Hepatocyte (in vitro differentiated cells): ENCODE data around the gene UXS1. TPM values are rescaled to one million over a fixed set of nuclear protein-coding genes. Genes with fewer than 3 reads are reported as not detected.
A peak's percentile ranks its signal among the peaks of the same experiment; 100 is the strongest.

Source experiments
- DNase-seq: peaks from one replicate; pipeline ENCODE4 v3.0.0-alpha.2; 2016; ENCODE audit warnings: low spot score
- H2AFZ ChIP-seq: fragments of 200-600 bp; sonication (generic); 2 replicates; pipeline ENCODE4 v1.6.0; 2016; ENCODE audit warnings: antibody characterized with exemption, mild to moderate bottlenecking
- H3K27ac ChIP-seq: fragments of 200-600 bp; sonication (generic); 2 replicates; pipeline ENCODE4 v1.5.1; 2016; ENCODE audit warnings: mild to moderate bottlenecking
- H3K27me3 ChIP-seq: fragments of 200-600 bp; sonication (generic); 2 replicates; pipeline ENCODE4 v1.6.1; 2016
- H3K36me3 ChIP-seq: fragments of 200-600 bp; sonication (generic); replicated peaks from 2 replicates; pipeline ENCODE4 v1.5.1; 2016; ENCODE audit warnings: low read depth; ENCODE audit not compliant: insufficient read depth
- H3K4me1 ChIP-seq: fragments of 200-600 bp; sonication (generic); 2 replicates; pipeline ENCODE4 v1.5.1; 2016; ENCODE audit warnings: mild to moderate bottlenecking, moderate library complexity; ENCODE audit not compliant: insufficient read depth
- H3K4me2 ChIP-seq: fragments of 200-600 bp; sonication (generic); 2 replicates; pipeline ENCODE4 v1.6.0; 2016
- H3K4me3 ChIP-seq: fragments of 200-600 bp; sonication (generic); 2 replicates; pipeline ENCODE4 v1.5.1; 2016; ENCODE audit warnings: mild to moderate bottlenecking
- H3K79me2 ChIP-seq: fragments of 200-600 bp; sonication (generic); 2 replicates; pipeline ENCODE4 v1.6.0; 2017; ENCODE audit warnings: mild to moderate bottlenecking
- H3K9me2 ChIP-seq: fragments of 200-600 bp; sonication (generic); replicated peaks from 2 replicates; pipeline ENCODE4 v1.6.0; 2017; ENCODE audit warnings: mild to moderate bottlenecking; ENCODE audit not compliant: insufficient read depth
- H3K9me3 ChIP-seq: fragments of 200-600 bp; sonication (generic); 2 replicates; pipeline ENCODE4 v1.5.1; 2016; ENCODE audit warnings: low read depth, mild to moderate bottlenecking
- H4K20me1 ChIP-seq: fragments of 200-600 bp; sonication (generic); 2 replicates; pipeline ENCODE4 v1.6.0; 2016; ENCODE audit warnings: mild to moderate bottlenecking; ENCODE audit not compliant: insufficient read depth, poor library complexity, severe bottlenecking
- CTCF ChIP-seq: fragments of 200-600 bp; sonication (generic); IDR thresholded peaks from 2 replicates; pipeline ENCODE4 v1.5.1; 2016; ENCODE audit warnings: antibody characterized with exemption, mild to moderate bottlenecking; ENCODE audit not compliant: poor library complexity
- EZH2 ChIP-seq: fragments of 200-600 bp; sonication (generic); IDR thresholded peaks from 2 replicates; pipeline ENCODE4 v1.6.1; 2016; ENCODE audit warnings: antibody characterized with exemption, mild to moderate bottlenecking, borderline replicate concordance
- EZH2phosphoT487 ChIP-seq: fragments of 200-600 bp; sonication (generic); IDR thresholded peaks from one replicate; pipeline ENCODE4 v1.6.1; 2018; ENCODE audit warnings: antibody characterized with exemption, mild to moderate bottlenecking, low read depth, moderate library complexity; ENCODE audit not compliant: unreplicated experiment, severe bottlenecking
- WGBS: methylation state at CpG from one replicate; pipeline ENCODE4 v1.1.6; 2016; ENCODE audit warnings: low lambda C conversion rate; ENCODE audit errors: missing lambda C conversion rate; 5-methylcytosine and 5-hydroxymethylcytosine counted together
- polyA plus RNA-seq: library from polyadenylated mRNA; unstranded; fragments of >200 nt; fragmentation: Nextera tagmentation; extraction: Ambion mirVana; gene quantifications from 2 replicates; pipeline ENCODE4 v1.2.1, GENCODE V29; 2016
- total RNA-seq: library from RNA; depleted of rRNA; stranded (reverse); fragments of >200 nt; gene quantifications from 2 replicates; pipeline ENCODE4 v1.2.3, GENCODE V29; 2014

The UXS1 gene
- total and polyA plus RNA-seq, 2 experiments from 2014 or later, result 46.5 to 83.2 TPM

GRCh38 chr2:106098081-106098480, 96.0 kb downstream of the UXS1 start:
- Histone ChIP-seq H3K36me3 (no peaks in the 10 kb centered on the region), H3K27ac (no peak overlapping the region), H2AFZ (no peak overlapping the region), H3K27me3 (no peaks in the 10 kb centered on the region), H3K4me1 (no peaks in the 10 kb centered on the region), H4K20me1 (no peaks in the 10 kb centered on the region), H3K9me2 (no peaks in the 10 kb centered on the region), H3K79me2 (no peaks in the 10 kb centered on the region), H3K4me2 (no peak overlapping the region), H3K4me3 (no peak overlapping the region), H3K9me3 (no peaks in the 10 kb centered on the region)
- 92% methylated on average over 3 of the region's 3 CpGs for WGBS
- TF ChIP-seq CTCF (peak; percentile 47), EZH2phosphoT487 (no peak)
- DNase-seq, result peak; percentile 42

- Histone ChIP-seq H3K4me2 (no peak overlapping the region), H3K27me3 (no peaks in the 10 kb centered on the region), H3K9me2 (no peaks in the 10 kb centered on the region), H4K20me1 (no peaks in the 10 kb centered on the region), H3K79me2 (no peaks in the 10 kb centered on the region), H3K4me1 (no peaks in the 10 kb centered on the region), H3K27ac (no peak overlapping the region), H3K36me3 (no peaks in the 10 kb centered on the region), H3K4me3 (no peak overlapping the region), H2AFZ (no peak overlapping the region), H3K9me3 (no peaks in the 10 kb centered on the region)
- DNase-seq, result no peak
- TF ChIP-seq CTCF, result no peak
- TF ChIP-seq EZH2phosphoT487, result no peak
- TF ChIP-seq EZH2, result no peak
- 94% methylated on average over 26 of the region's 26 CpGs for WGBS
Observed at GRCh38 chr2:106097038-106098000, 96.8 kb downstream of the UXS1 start.

- no peak for DNase-seq
- H3K4me2 ChIP-seq, result no peak overlapping the region
- H3K36me3 ChIP-seq, result no peaks in the 10 kb centered on the region
- H3K9me2 ChIP-seq, result no peaks in the 10 kb centered on the region
- 91% methylated on average over 12 of the region's 12 CpGs for WGBS
- H3K79me2 ChIP-seq, result no peaks in the 10 kb centered on the region
- H3K27ac ChIP-seq, result no peak overlapping the region
- no peaks in the 10 kb centered on the region for H4K20me1 ChIP-seq
- TF ChIP-seq EZH2phosphoT487 (no peak), CTCF (no peak), EZH2 (no peak)
- no peak overlapping the region for H3K4me3 ChIP-seq
- H2AFZ ChIP-seq, result no peak overlapping the region
- H3K27me3 ChIP-seq, result no peaks in the 10 kb centered on the region
- no peaks in the 10 kb centered on the region for H3K4me1 ChIP-seq
- H3K9me3 ChIP-seq, result no peaks in the 10 kb centered on the region
Observed at GRCh38 chr2:106096299-106097037, 97.6 kb downstream of the UXS1 start.
